ENCODE data around the gene GRB10.

GRCh38 chr7:50806143-50806542 is 23.4 kb upstream of the GRB10 start:
- no peak for TF ChIP-seq CTCF (IDR thresholded peaks at IDR 0.05)
- no peak for TF ChIP-seq POLR2A (IDR thresholded peaks at IDR 0.05)
